Neutrophil (primary cell): ENCODE data around the gene XAGE3.
"Not testable (repeated sequence)": the region's sequence is repeated elsewhere in the genome, so short reads cannot be mapped to it uniquely, and the experiment has no call there.

Experiments used
- H3K27ac ChIP-seq: fragments of 200-600 bp; sonication (generic); 2 replicates; pipeline ENCODE4 v1.5.1; 2016; ENCODE audit warnings: mild to moderate bottlenecking, moderate library complexity
- H3K27me3 ChIP-seq: fragments of 200-600 bp; sonication (generic); 2 replicates; pipeline ENCODE4 v1.6.0; 2016; ENCODE audit warnings: mild to moderate bottlenecking
- H3K36me3 ChIP-seq: fragments of 200-600 bp; sonication (generic); 2 replicates; pipeline ENCODE4 v1.5.1; 2017
- H3K4me1 ChIP-seq, 2 experiments: fragments of 200-600 bp in 1 of 2; sonication (generic) in 1 of 2; 1 replicate in 1 of 2; 2 replicates in 1 of 2; pipeline versions ENCODE4 v1.5.1 to v1.6.1; 2013 to 2016; ENCODE audit warnings: low read depth in 1 of 2, low read length in 1 of 2, mild to moderate bottlenecking in 1 of 2, moderate library complexity in 1 of 2; ENCODE audit not compliant: control insufficient read depth in 1 of 2, insufficient read depth in 1 of 2
- H3K4me3 ChIP-seq, 2 experiments: fragments of 200-600 bp in 1 of 2; sonication (generic) in 1 of 2; 1 replicate in 1 of 2; 2 replicates in 1 of 2; pipeline ENCODE4 v1.5.1; 2013 to 2016; ENCODE audit warnings: low read depth in 1 of 2, low read length in 1 of 2, mild to moderate bottlenecking in 1 of 2, moderate library complexity in 1 of 2
- H3K9me3 ChIP-seq: fragments of 200-600 bp; sonication (generic); 2 replicates; pipeline ENCODE4 v1.5.1; 2016
- CTCF ChIP-seq: fragments of 200-600 bp; sonication (generic); IDR thresholded peaks from 2 replicates; pipeline ENCODE4 v1.5.1; 2016; ENCODE audit warnings: antibody characterized with exemption

Gene XAGE3

GRCh38 chrX:52876386-52876785 lies 8.5 kb upstream of the XAGE3 start:
- not testable (repeated sequence) for H3K4me1 ChIP-seq, H3K27ac ChIP-seq, H3K9me3 ChIP-seq, H3K27me3 ChIP-seq, H3K36me3 ChIP-seq, H3K4me3 ChIP-seq

DNA sequence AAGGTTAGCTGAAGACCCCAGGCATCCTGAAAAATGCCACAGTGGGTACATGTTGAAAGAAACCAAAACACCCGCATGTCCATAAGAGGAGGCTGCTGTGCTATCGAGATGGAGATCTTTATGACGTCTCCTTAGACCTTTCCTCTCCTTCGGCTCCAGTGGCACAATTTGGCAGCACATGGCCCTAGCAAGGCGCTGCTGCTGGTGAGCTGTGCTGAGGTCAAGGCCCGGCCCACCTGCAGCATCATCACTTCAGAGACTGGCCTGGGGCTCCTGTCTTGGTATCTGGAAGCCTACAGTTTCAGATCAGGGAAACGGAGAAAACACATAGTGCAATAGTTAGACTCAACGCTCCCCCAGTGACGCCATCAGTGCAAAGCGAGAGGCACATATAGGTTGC lies 7.6 kb upstream of the XAGE3 start:
- H3K27me3 ChIP-seq = not testable (repeated sequence)

GRCh38 chrX:52874661-52875060 lies 6.8 kb upstream of the XAGE3 start:
- Histone ChIP-seq H3K27ac (no peak overlapping the region), H3K9me3 (no peaks in the 10 kb centered on the region), H3K4me1 (no peaks in the 10 kb centered on the region), H3K27me3 (no peaks in the 10 kb centered on the region), H3K4me3 (no peak overlapping the region), H3K36me3 (no peaks in the 10 kb centered on the region)
- TF ChIP-seq CTCF = no peak

More for the DNA sequence above, 7.6 kb upstream of the XAGE3 start:
- H3K4me1 ChIP-seq, H3K27ac ChIP-seq, H3K9me3 ChIP-seq, H3K4me3 ChIP-seq, H3K36me3 ChIP-seq: not testable (repeated sequence)

- H3K27me3 ChIP-seq, H3K36me3 ChIP-seq, H3K4me1 ChIP-seq, H3K9me3 ChIP-seq, H3K27ac ChIP-seq, H3K4me3 ChIP-seq: not testable (repeated sequence)
Observed at GRCh38 chrX:52873825-52874224, 5.9 kb upstream of the XAGE3 start.

DNA sequence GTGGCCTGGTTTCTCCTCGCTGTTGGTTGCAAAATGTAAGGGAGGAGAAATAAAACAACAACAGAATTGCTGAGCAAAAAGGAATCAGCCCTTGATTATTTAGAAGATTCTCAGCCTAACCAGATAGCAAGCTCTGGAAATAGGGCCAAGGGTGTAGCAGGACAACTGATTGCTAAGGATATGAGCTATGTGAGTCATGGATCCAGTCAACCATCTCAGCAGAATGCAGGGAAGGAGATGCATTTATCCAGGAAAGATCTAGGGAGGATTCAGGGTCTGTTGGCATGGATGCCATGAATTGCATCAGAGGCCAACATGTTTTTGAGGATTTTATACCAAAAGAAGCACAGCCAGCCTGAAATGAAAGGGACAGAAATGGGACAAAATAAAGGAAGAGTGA lies 2.2 kb upstream of the XAGE3 start:
- Histone ChIP-seq H3K9me3 (no peaks in the 10 kb centered on the region), H3K4me3 (no peak overlapping the region), H3K4me1 (no peaks in the 10 kb centered on the region), H3K27me3 (no peaks in the 10 kb centered on the region), H3K27ac (no peak overlapping the region), H3K36me3 (no peaks in the 10 kb centered on the region)
- no peak for TF ChIP-seq CTCF

- no peak overlapping the region for H3K27ac ChIP-seq
- no peaks in the 10 kb centered on the region for H3K9me3 ChIP-seq
- no peaks in the 10 kb centered on the region for H3K4me1 ChIP-seq
- no peak for TF ChIP-seq CTCF
- no peaks in the 10 kb centered on the region for H3K36me3 ChIP-seq
- no peak overlapping the region for H3K4me3 ChIP-seq
- H3K27me3 ChIP-seq = no peaks in the 10 kb centered on the region
Observed at GRCh38 chrX:52865343-52865998, 2.4 kb downstream of the XAGE3 start.

DNA sequence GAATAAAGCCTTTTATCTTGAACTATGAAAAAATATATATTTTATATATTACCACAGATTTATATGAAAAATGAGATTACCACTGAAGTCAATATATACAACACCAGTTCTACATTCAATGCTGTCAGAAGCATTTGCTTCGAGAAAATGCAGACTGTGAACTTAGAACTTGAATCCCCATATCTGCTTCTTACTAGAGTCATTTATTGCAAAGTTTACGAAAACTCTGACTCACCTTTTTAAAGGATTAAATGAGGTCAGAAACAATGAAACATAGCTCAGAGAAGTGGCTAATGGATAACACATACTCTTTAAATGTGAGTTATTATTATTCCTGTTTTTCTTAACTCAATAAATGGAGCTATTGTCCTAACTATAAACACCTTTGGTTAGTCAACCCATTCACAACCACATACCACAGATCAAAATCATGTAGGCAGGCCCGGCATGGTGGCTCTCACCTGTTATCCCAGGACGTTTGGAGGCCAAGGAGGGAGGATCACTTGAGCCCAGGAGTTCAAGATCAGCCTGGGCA lies 10.8 kb downstream of the XAGE3 start:
- not testable (repeated sequence) for H3K36me3 ChIP-seq, H3K9me3 ChIP-seq, H3K27me3 ChIP-seq

More for the DNA sequence above, 10.8 kb downstream of the XAGE3 start:
- H3K27ac ChIP-seq, H3K4me3 ChIP-seq, H3K4me1 ChIP-seq: not testable (repeated sequence)
